ENCODE measurements around the gene BSN.

Gene BSN

GRCh38 chr3:49630784-49631183, 76.5 kb downstream of the BSN start:
- no peak for DNase-seq

GRCh38 chr3:49634736-49635135, 80.5 kb downstream of the BSN start:
- no peak for DNase-seq

- peak; percentile 32 for DNase-seq
Observed at GRCh38 chr3:49636883-49637609, 82.8 kb downstream of the BSN start.

GRCh38 chr3:49638445-49638844, 84.2 kb downstream of the BSN start:
- DNase-seq: no peak

GRCh38 chr3:49639551-49639950, 85.3 kb downstream of the BSN start:
- no peak for DNase-seq

GRCh38 chr3:49641292-49641691, 87.0 kb downstream of the BSN start:
- no peak for DNase-seq

GRCh38 chr3:49641921-49642707, 87.8 kb downstream of the BSN start:
- no peak for DNase-seq

GRCh38 chr3:49642708-49643145, 88.5 kb downstream of the BSN start:
- no peak for DNase-seq

GRCh38 chr3:49644684-49645083, 90.4 kb downstream of the BSN start:
- no peak for DNase-seq

- no peak for DNase-seq
Observed at GRCh38 chr3:49646236-49646635, 92.0 kb downstream of the BSN start.

GRCh38 chr3:49647741-49648140, 93.5 kb downstream of the BSN start:
- no peak for DNase-seq

- no peak for DNase-seq
Observed at GRCh38 chr3:49648354-49649019, 94.2 kb downstream of the BSN start.

- DNase-seq: no peak
Observed at GRCh38 chr3:49649576-49649975, 95.3 kb downstream of the BSN start.

GRCh38 chr3:49650177-49650576, 95.9 kb downstream of the BSN start:
- DNase-seq: no peak

GRCh38 chr3:49650637-49651036, 96.4 kb downstream of the BSN start:
- no peak for DNase-seq

- no peak for DNase-seq
Observed at GRCh38 chr3:49652218-49652902, 98.1 kb downstream of the BSN start.

GRCh38 chr3:49652903-49653415, 98.7 kb downstream of the BSN start:
- DNase-seq: no peak

- no peak for DNase-seq
Observed at GRCh38 chr3:49653621-49654020, 99.3 kb downstream of the BSN start.

- DNase-seq: no peak
Observed at GRCh38 chr3:49654176-49654825, 100.0 kb downstream of the BSN start.

GRCh38 chr3:49654955-49655556, 100.8 kb downstream of the BSN start:
- no peak for DNase-seq

- DNase-seq: no peak
Observed at GRCh38 chr3:49655731-49656285, 101.5 kb downstream of the BSN start.
